ENCODE measurements around the gene CLIP3. TPM values are rescaled to one million over a fixed set of nuclear protein-coding genes. Genes with fewer than 3 reads are reported as not detected.
"Not testable (repeated sequence)": the region's sequence is repeated elsewhere in the genome, so short reads cannot be mapped to it uniquely, and the experiment has no call there.

The CLIP3 gene
- total RNA-seq: 27.1 TPM

GRCh38 chr19:36032251-36033104 lies at the start of gene CLIP3:
TSS of gene CLIP3 (minus strand) at chr19:36032873. CDS start at chr19:36032357, 516 bp downstream.
- peak; percentile 80 for DNase-seq

- DNase-seq: no peak
These were observed 49.2 kb upstream of the CLIP3 start for GRCh38 chr19:36081894-36082293.

- peak; percentile 43 for DNase-seq
These were observed 48.7 kb upstream of the CLIP3 start for GRCh38 chr19:36081385-36081784.

- no peak for DNase-seq
These were observed 46.8 kb upstream of the CLIP3 start for GRCh38 chr19:36079389-36079945.

GRCh38 chr19:36073121-36073876 lies 40.6 kb upstream of the CLIP3 start:
- DNase-seq: no peak

GRCh38 chr19:36072081-36072480 lies 39.4 kb upstream of the CLIP3 start:
- no peak for DNase-seq

- not testable (repeated sequence) for DNase-seq
These were observed 36.3 kb upstream of the CLIP3 start for GRCh38 chr19:36068810-36069499.

- DNase-seq: no peak
These were observed 35.0 kb upstream of the CLIP3 start for GRCh38 chr19:36067681-36068080.

- no peak for DNase-seq
These were observed 32.2 kb upstream of the CLIP3 start for GRCh38 chr19:36064826-36065225.

GRCh38 chr19:36061367-36061766 lies 28.7 kb upstream of the CLIP3 start:
- no peak for DNase-seq

GRCh38 chr19:36060430-36060829 lies 27.8 kb upstream of the CLIP3 start:
- peak; percentile 23 for DNase-seq

- DNase-seq: no peak
These were observed 26.7 kb upstream of the CLIP3 start for GRCh38 chr19:36059180-36059910.

GRCh38 chr19:36058481-36059179 lies 26.0 kb upstream of the CLIP3 start:
- no peak for DNase-seq

GRCh38 chr19:36054733-36055686 lies 22.3 kb upstream of the CLIP3 start, which contains the start of gene WDR62:
TSS of gene WDR62 (plus strand) at chr19:36054897. CDS start at chr19:36054972, 75 bp downstream.
- peak; percentile 95 for DNase-seq

- peak; percentile 99 for DNase-seq
These were observed 21.6 kb upstream of the CLIP3 start, which contains the start of gene THAP8 for GRCh38 chr19:36054119-36054732. TSS of gene THAP8 (minus strand) at chr19:36054285. CDS start at chr19:36054217, 68 bp downstream.

- DNase-seq: no peak
These were observed 19.0 kb upstream of the CLIP3 start for GRCh38 chr19:36051637-36052036.

- DNase-seq: no peak
These were observed 18.6 kb upstream of the CLIP3 start for GRCh38 chr19:36051236-36051635.

- DNase-seq: no peak
These were observed 16.5 kb upstream of the CLIP3 start for GRCh38 chr19:36049080-36049698.

- DNase-seq: no peak
These were observed 15.2 kb upstream of the CLIP3 start for GRCh38 chr19:36047835-36048234.

All from occipital lobe (tissue), 2 donors.